Activated gamma-delta T cell treated with Interleukin-2 at 50 U/mL for 16 hours (primary cell): ENCODE measurements around the gene NKD2.

Source experiments
- DNase-seq: peaks from one replicate; pipeline ENCODE4 v3.0.0-alpha.2; 2020

NKD2 gene

DNA sequence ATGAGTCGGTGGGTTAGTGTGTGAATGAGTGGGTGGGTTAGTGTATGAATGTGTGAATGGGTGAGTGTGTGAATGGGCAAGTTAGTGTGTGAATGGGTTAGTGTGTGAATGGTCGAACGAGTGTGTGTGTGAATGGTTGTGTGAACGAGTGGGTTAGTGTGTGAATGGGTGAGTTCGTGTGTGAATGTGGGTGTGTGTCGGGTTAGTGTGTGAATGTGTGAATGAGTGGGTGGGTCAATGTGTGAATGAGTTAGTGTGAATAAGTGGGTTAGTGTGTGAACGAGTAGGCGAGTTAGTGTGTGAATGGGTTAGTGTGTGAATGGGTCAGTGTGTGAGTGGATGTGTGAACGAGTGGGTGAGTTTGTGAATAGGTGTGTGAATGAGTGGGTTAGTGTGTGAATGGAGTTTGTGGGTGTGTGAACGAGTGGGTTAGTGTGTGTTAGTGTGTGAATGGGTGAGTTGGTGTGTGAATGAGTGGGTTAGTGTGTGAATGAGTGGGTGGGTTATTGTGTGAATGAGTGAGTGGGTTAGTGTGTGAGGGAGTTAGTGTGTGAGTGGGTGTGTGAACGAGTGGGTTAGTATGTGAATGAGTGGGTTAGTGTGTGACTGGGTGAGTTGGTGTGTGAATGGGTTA lies 38.8 kb downstream of the NKD2 start:
- no peak for DNase-seq

GRCh38 chr5:1048162-1048721 lies 39.6 kb downstream of the NKD2 start:
- no peak for DNase-seq

DNA sequence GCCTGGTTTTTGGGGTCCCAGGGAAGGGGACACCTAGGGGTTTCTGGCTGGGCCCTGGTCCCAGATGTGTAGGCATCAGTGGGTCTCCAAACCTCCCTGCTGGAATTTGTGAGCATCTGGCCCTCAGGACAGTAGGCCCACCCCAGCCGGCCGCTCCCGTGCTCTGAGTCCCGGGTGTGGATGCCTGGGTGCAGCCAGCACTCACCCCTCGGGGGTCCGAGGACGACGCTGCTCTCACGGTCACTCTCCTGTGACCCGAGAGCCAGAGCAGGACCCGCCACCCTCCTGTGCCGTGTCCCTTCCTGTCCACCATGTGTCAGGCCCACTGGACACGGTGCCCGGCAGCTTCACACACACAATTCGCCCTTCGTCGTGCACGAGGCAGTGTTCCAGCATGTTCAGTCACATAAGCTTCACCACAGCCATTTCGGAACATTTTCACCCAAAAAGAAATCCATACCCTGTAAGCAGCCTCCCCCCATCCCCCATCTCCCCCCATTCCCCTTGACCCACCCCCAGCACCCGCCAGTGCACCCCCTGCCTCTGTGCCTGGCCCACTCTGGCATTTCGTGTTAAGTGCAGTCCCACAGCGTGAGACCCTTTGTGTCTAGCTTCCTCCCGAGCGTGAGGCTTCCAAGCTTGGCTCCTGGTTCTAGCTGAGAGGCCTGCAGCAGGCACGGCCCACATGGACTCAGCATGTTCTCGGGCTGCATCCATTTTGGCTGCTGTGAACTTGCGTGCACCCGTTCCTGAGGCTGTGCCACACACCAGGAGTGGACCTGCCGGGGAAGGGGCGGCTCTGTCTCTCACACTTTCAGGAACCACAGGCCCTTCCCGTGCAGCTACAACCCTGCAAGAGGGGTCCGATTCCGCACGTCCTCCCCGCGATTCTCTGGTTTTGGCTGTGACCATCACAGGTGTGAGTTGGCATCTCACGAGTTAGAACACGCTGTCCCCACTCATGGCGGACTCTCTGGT lies 40.5 kb downstream of the NKD2 start:
- no peak for DNase-seq

- no peak for DNase-seq
These were observed 42.1 kb downstream of the NKD2 start for GRCh38 chr5:1050423-1051365.

GRCh38 chr5:1051366-1051720 lies 42.7 kb downstream of the NKD2 start:
- DNase-seq, result no peak

GRCh38 chr5:1052076-1052475 lies 43.5 kb downstream of the NKD2 start:
- no peak for DNase-seq

GRCh38 chr5:1052641-1053390 lies 44.2 kb downstream of the NKD2 start:
- no peak for DNase-seq

DNA sequence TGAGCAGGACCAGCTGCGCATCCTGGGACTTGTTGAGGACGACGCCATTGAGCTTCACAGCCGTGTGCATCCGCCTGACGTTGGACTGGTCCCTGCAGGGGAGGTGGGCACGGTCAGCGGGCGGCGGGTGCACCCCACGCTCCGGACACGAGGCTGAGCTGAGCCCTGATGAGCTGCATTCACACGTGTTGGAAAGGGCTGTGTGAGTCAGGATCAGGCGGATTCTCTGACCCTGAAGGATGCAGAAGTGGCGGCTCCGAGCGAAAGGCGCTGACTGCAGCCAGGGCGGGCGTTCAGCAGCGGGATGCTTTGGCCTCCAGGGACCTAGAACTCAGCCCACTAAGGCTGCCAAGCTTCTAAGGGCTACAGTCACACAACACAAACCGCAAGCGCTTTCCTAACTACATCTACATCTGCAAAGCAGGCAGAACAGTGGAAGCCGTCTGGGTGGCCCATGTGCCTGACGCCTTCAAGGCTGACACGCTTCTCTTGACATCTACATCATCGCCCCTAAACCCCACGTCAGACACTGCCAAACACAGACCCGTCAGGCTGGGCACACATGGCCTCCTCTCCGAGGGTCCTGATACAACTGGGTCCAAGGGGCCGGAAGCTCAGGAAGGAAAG lies 44.9 kb downstream of the NKD2 start:
- no peak for DNase-seq

DNA sequence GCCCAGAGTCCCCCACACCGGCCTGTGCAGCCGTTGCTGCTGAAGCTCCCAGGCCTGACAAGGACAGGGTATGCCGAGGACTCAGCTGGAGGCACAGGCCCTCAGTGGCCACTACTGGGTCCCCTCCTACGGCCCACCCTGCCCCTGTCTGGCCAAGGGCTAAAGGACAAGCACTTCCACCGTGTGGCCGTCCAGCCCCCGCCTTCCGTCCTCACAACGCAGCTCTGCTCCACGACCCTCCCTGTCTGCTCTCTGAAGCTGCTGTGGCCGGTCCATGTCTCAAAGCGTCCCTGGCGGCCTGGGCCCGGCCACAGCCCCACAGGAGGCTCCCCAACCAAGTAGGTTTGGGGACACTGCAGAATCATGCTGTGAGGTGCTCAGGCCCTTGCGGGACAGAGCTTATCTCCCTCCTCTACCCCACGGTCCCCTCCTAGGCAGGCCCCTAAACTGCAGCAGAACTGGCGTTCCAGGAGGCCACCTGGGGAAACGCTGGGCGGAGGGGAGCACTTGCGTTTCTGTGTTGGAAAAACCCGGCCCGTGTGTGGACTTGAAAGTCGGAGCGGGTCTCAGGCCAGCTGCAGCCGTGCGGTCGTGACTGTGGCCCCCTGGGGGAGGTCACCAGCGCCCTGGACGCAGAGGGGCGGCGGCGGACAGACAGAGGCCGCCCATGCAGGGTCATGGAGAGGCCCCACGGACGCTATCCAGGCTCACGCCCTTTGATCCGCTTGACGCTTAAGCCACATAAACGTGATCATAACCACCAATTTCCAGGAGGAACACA lies 45.6 kb downstream of the NKD2 start:
- no peak for DNase-seq

- no peak for DNase-seq
These were observed 46.5 kb downstream of the NKD2 start for GRCh38 chr5:1054799-1055775.

DNA sequence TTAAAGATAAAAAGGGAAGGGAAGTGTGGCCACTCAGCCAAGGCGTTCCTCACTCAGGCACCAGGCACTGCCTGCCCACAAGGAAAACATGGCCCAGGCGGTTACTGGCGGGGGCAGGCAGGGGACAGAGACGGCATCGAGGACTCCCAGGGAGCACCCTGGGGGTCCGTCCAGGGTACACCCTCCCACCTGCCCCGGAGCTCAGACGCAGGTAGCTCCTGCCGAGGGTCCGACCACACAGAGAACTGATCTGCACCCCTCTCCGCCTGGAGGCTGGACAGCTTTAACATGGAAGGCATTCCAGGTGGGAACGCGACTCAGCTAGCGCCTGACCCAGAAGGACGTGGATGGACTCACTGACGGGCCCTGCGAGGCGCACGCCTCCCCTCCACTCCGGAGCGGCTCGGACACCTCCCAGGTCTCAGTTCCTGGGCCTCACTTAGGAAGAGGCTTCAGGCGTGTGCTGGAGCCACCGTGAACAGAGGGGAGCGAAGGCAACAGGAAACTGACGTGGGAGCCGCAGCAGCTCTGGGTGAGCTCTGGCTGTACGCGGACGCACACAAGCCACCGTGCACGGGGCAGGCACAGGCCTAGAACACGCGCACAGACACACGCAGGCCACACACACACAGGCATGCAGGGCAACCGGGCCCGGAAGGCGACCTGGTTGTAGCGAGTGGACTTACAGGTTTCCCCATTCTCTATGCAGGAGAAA lies 47.5 kb downstream of the NKD2 start:
- no peak for DNase-seq

- no peak for DNase-seq
These were observed 48.2 kb downstream of the NKD2 start for GRCh38 chr5:1056611-1057484.

- DNase-seq, result no peak
These were observed 49.0 kb downstream of the NKD2 start for GRCh38 chr5:1057485-1058082.

- no peak for DNase-seq
These were observed 49.7 kb downstream of the NKD2 start for GRCh38 chr5:1058083-1058945.

GRCh38 chr5:1058988-1059883 lies 50.6 kb downstream of the NKD2 start:
- DNase-seq, result no peak
